IMR-90 (cell line): ENCODE results near the gene GTPBP3. TPM values are rescaled to one million over a fixed set of nuclear protein-coding genes. Genes with fewer than 3 reads are reported as not detected.
A peak's percentile ranks its signal among the peaks of the same experiment; 100 is the strongest.

ENCODE experiments used
- ATAC-seq: fragments of 200-7000 bp; cut with Tn5 transposase; 2 replicates; pipeline ENCODE4 v1.9.1; 2020; ENCODE audit warnings: low read depth, mild to moderate bottlenecking, moderate library complexity
- BruUV-seq: library from RNA; stranded (reverse); fragments of 400-500 nt; replicated peaks from 2 replicates; lab custom pipeline; 2021; lab: Mats Ljungman, UMichigan
- CTCF ChIA-PET: fragments of 300-600 bp; formaldehyde crosslinking; extraction: SDS; loops from one replicate; lab custom pipeline; 2021; ENCODE audit warnings: antibody characterized with exemption; lab: Yijun Ruan, JAX
- POLR2A ChIA-PET: fragments of 300-600 bp; sonication (Branson Sonifier 250); formaldehyde crosslinking; loops from one replicate; lab custom pipeline; 2022; ENCODE audit warnings: antibody characterized with exemption; ENCODE audit not compliant: unreplicated experiment; lab: Charles Lee
- DNase-seq: peaks from one replicate; pipeline ENCODE4 v3.0.0; 2013
- H2AFZ ChIP-seq: replicated peaks from 2 replicates; pipeline ENCODE3; 2013; ENCODE audit warnings: low read length, mild to moderate bottlenecking; ENCODE audit not compliant: poor library complexity
- H2AK5ac ChIP-seq: 2 replicates; pipeline ENCODE4 v1.6.1; 2013; ENCODE audit warnings: low read depth, low read length, inconsistent platforms
- H2AK9ac ChIP-seq: replicated peaks from 2 replicates; pipeline ENCODE3; 2013; ENCODE audit warnings: mild to moderate bottlenecking, low read depth, low read length, moderate library complexity; ENCODE audit not compliant: poor library complexity
- H2BK120ac ChIP-seq: 2 replicates; pipeline ENCODE4 v1.6.1; 2013; ENCODE audit warnings: low read depth, low read length, inconsistent platforms
- H2BK15ac ChIP-seq: 3 replicates; pipeline ENCODE4 v1.6.1; 2013; ENCODE audit warnings: low read depth, low read length, inconsistent platforms
- H2BK20ac ChIP-seq: 2 replicates; pipeline ENCODE4 v1.6.1; 2013; ENCODE audit warnings: low read depth, mild to moderate bottlenecking, inconsistent platforms, low read length, moderate library complexity
- H2BK5ac ChIP-seq: 2 replicates; pipeline ENCODE4 v1.6.1; 2013; ENCODE audit warnings: mild to moderate bottlenecking, low read depth, low read length, inconsistent platforms; ENCODE audit not compliant: poor library complexity, severe bottlenecking
- H3K14ac ChIP-seq: replicated peaks from 2 replicates; pipeline ENCODE4 v1.6.1; 2013; ENCODE audit warnings: low read depth, low read length, inconsistent platforms
- H3K18ac ChIP-seq: 2 replicates; pipeline ENCODE4 v1.6.1; 2013; ENCODE audit warnings: low read depth, low read length, control low read depth
- H3K23ac ChIP-seq: 2 replicates; pipeline ENCODE4 v1.6.1; 2013; ENCODE audit warnings: low read depth, low read length, inconsistent platforms
- H3K27ac ChIP-seq: 2 replicates; pipeline ENCODE4 v1.5.1; 2013; ENCODE audit warnings: mild to moderate bottlenecking, control low read depth, low read length; ENCODE audit not compliant: insufficient read depth
- H3K27me3 ChIP-seq: 2 replicates; pipeline ENCODE4 v1.6.1; 2013; ENCODE audit warnings: low read length; ENCODE audit not compliant: control insufficient read depth, insufficient read depth
- H3K36me3 ChIP-seq: 2 replicates; pipeline ENCODE4 v1.6.1; 2013; ENCODE audit warnings: low read length, mixed read lengths; ENCODE audit not compliant: control insufficient read depth, insufficient read depth
- H3K4ac ChIP-seq: 2 replicates; pipeline ENCODE4 v1.6.1; 2013; ENCODE audit warnings: low read depth, low read length, inconsistent platforms
- H3K4me1 ChIP-seq: 2 replicates; pipeline ENCODE4 v1.6.1; 2013; ENCODE audit warnings: low read length, mixed read lengths; ENCODE audit not compliant: control insufficient read depth, insufficient read depth
- H3K4me2 ChIP-seq: 2 replicates; pipeline ENCODE4 v1.6.1; 2013; ENCODE audit warnings: low read depth, mild to moderate bottlenecking, control low read depth, low read length, moderate library complexity
- H3K4me3 ChIP-seq: 2 replicates; pipeline ENCODE4 v1.5.1; 2013; ENCODE audit warnings: low read depth, mild to moderate bottlenecking, control low read depth, low read length, moderate library complexity; ENCODE audit not compliant: insufficient read depth
- H3K56ac ChIP-seq: 2 replicates; pipeline ENCODE4 v1.6.1; 2013; ENCODE audit warnings: low read length, inconsistent platforms; ENCODE audit not compliant: insufficient read depth; ENCODE audit errors: extremely low read depth
- H3K79me1 ChIP-seq, 2 experiments: 2 replicates each; pipeline ENCODE4 v1.6.1; 2013; ENCODE audit warnings: low read length in 2 of 2, inconsistent platforms in 1 of 2, low read depth in 1 of 2
- H3K9ac ChIP-seq: 2 replicates; pipeline ENCODE4 v1.6.1; 2013; ENCODE audit warnings: low read depth, low read length, control low read depth
- H3K9me1 ChIP-seq: 2 replicates; pipeline ENCODE4 v1.6.1; 2013; ENCODE audit warnings: low read length, inconsistent platforms; ENCODE audit not compliant: insufficient read depth
- H3K9me3 ChIP-seq: 2 replicates; pipeline ENCODE4 v1.6.1; 2013; ENCODE audit warnings: low read length; ENCODE audit not compliant: control insufficient read depth, insufficient read depth
- H4K20me1 ChIP-seq: 2 replicates; pipeline ENCODE4 v1.6.1; 2013; ENCODE audit warnings: low read length, inconsistent platforms; ENCODE audit not compliant: insufficient read depth
- H4K5ac ChIP-seq: 2 replicates; pipeline ENCODE4 v1.6.1; 2013; ENCODE audit warnings: mild to moderate bottlenecking, low read depth, low read length, control low read depth
- H4K8ac ChIP-seq, 2 experiments: 2 replicates each; pipeline ENCODE4 v1.6.1; 2013; ENCODE audit warnings: low read depth in 2 of 2, low read length in 2 of 2, control low read depth in 1 of 2, inconsistent platforms in 1 of 2
- H4K91ac ChIP-seq: 2 replicates; pipeline ENCODE4 v1.6.1; 2013; ENCODE audit warnings: low read depth, low read length, inconsistent platforms; ENCODE audit not compliant: insufficient read depth
- CTCF ChIP-seq: conservative IDR thresholded peaks from 2 replicates; pipeline ENCODE4 v1.5.1; 2012; ENCODE audit warnings: mild to moderate bottlenecking, low read depth, low read length, improper control_type of control experiment
- MXI1 ChIP-seq: IDR thresholded peaks from 2 replicates; pipeline ENCODE4 v1.6.1; 2012; ENCODE audit warnings: low read depth, mild to moderate bottlenecking, low read length, moderate library complexity, borderline replicate concordance
- NFE2L2 ChIP-seq: fragments of 150-350 bp; IDR thresholded peaks from 2 replicates; pipeline ENCODE4 v1.6.1; 2016; ENCODE audit warnings: low read depth, mild to moderate bottlenecking, low read length
- RAD21 ChIP-seq: IDR thresholded peaks from 2 replicates; pipeline ENCODE4 v1.6.1; 2012; ENCODE audit warnings: low read length, improper control_type of control experiment
- RFX5 ChIP-seq: IDR thresholded peaks from 2 replicates; pipeline ENCODE4 v1.8.0; 2012; ENCODE audit warnings: low read depth, mild to moderate bottlenecking, low read length, moderate library complexity
- WGBS, 2 experiments: methylation state at CpG; one replicate each; pipeline versions ENCODE4 v1.1.5 to v1.1.7; 2013; ENCODE audit warnings: missing lambda C conversion rate in 2 of 2; ENCODE audit not compliant: insufficient read length in 1 of 2; ENCODE audit errors: extremely low coverage in 2 of 2; 5-methylcytosine and 5-hydroxymethylcytosine counted together
- dilution Hi-C: fragments of 300-500 bp; cut with HindIII; formaldehyde crosslinking; loops from one replicate; pipeline ENCODE4 v1.14.3; 2018; ENCODE audit warnings: low sequenced_read_pairs; ENCODE audit not compliant: unreplicated experiment
- in situ Hi-C: fragments of 300-500 bp; cut with MboI; formaldehyde crosslinking; loops from 3 replicates; pipeline ENCODE4 v1.14.3; 2019; ENCODE audit warnings: low sequenced_read_pairs, inconsistent platforms, mixed read lengths
- intact Hi-C: fragments of 100-400 bp; cut with micrococcal nuclease; formaldehyde crosslinking; loops from 2 replicates; pipeline ENCODE4 v1.10.0; 2022
- polyA plus RNA-seq, 3 experiments: library from polyadenylated mRNA; depleted of rRNA; stranded (reverse); fragments of >200 nt; gene quantifications; 2 replicates each; pipeline ENCODE4 v1.2.3, GENCODE V29; 2012; ENCODE audit warnings: low replicate concordance in 1 of 3
- total RNA-seq: library from RNA; depleted of rRNA; stranded (reverse); fragments of >200 nt; gene quantifications from 2 replicates; pipeline ENCODE4 v1.2.3, GENCODE V29; 2012

Gene GTPBP3
- total and polyA plus RNA-seq, 2 of the 4 experiments (the other 2 are of a cell fraction): 4.3 to 15.1 TPM

GRCh38 chr19:17340871-17341357, 3.6 kb downstream of the GTPBP3 start:
- POLR2A ChIA-PET: no interaction called here
- Histone ChIP-seq H2BK20ac (no peak overlapping the region), H3K23ac (no peak overlapping the region), H3K4ac (no peak overlapping the region), H3K9ac (no peak overlapping the region), H4K8ac (no peak overlapping the region), H3K56ac (no peak overlapping the region), H3K18ac (no peak overlapping the region), H4K20me1 (no peaks in the 10 kb centered on the region), H2AK5ac (no peak overlapping the region), H4K91ac (no peak overlapping the region), H2AFZ (peak overlapping the region; percentile 43), H3K4me1 (peaks cover 4% of the 10 kb centered on the region), H3K27ac (no peak overlapping the region), H2BK5ac (no peak overlapping the region), H2BK15ac (no peak overlapping the region), H3K9me1 (no peaks in the 10 kb centered on the region), H3K36me3 (peaks cover 5% of the 10 kb centered on the region; the same call in 1 of the 2 replicates), H3K9me3 (no peaks in the 10 kb centered on the region), H3K4me2 (no peak overlapping the region), H3K4me3 (no peak overlapping the region), H2AK9ac (no peak overlapping the region), H4K5ac (no peak overlapping the region), H3K27me3 (no peaks in the 10 kb centered on the region), H3K79me1 (peaks cover 7 to 15% of the 10 kb centered on the region in 2 experiments; a peak in 3 of 4 replicates), H3K14ac (no peak overlapping the region), H2BK120ac (no peak overlapping the region)
- in situ Hi-C loops (no loop called here), dilution Hi-C loops (no loop called here), intact Hi-C loops (no loop called here)
- 78% methylated on average over 10 of the region's 17 CpGs; no CpG with 5 or more reads in 1 of the 2 experiments for WGBS, 2 experiments
- DNase-seq (no peak), ATAC-seq (no peak)
- CTCF ChIA-PET: no interaction called here
- no TSS peak for BruUV-seq
- TF ChIP-seq MXI1: no peak
- no peak for TF ChIP-seq NFE2L2
- no peak for TF ChIP-seq RAD21
- no peak for TF ChIP-seq RFX5
- no peak for TF ChIP-seq CTCF
